IMR-90 (cell line): ENCODE data around the gene PHEX. TPM values are rescaled to one million over a fixed set of nuclear protein-coding genes. Genes with fewer than 3 reads are reported as not detected.

ENCODE experiments used
- ATAC-seq: fragments of 200-7000 bp; cut with Tn5 transposase; 2 replicates; pipeline ENCODE4 v1.9.1; 2020; ENCODE audit warnings: low read depth, mild to moderate bottlenecking, moderate library complexity
- BruUV-seq: library from RNA; stranded (reverse); fragments of 400-500 nt; replicated peaks from 2 replicates; lab custom pipeline; 2021; lab: Mats Ljungman, UMichigan
- CTCF ChIA-PET: fragments of 300-600 bp; formaldehyde crosslinking; extraction: SDS; loops from one replicate; lab custom pipeline; 2021; ENCODE audit warnings: antibody characterized with exemption; lab: Yijun Ruan, JAX
- POLR2A ChIA-PET: fragments of 300-600 bp; sonication (Branson Sonifier 250); formaldehyde crosslinking; loops from one replicate; lab custom pipeline; 2022; ENCODE audit warnings: antibody characterized with exemption; ENCODE audit not compliant: unreplicated experiment; lab: Charles Lee
- DNase-seq: peaks from one replicate; pipeline ENCODE4 v3.0.0; 2013
- H2AFZ ChIP-seq: replicated peaks from 2 replicates; pipeline ENCODE3; 2013; ENCODE audit warnings: low read length, mild to moderate bottlenecking; ENCODE audit not compliant: poor library complexity
- H2AK5ac ChIP-seq: 2 replicates; pipeline ENCODE4 v1.6.1; 2013; ENCODE audit warnings: low read depth, low read length, inconsistent platforms
- H2AK9ac ChIP-seq: replicated peaks from 2 replicates; pipeline ENCODE3; 2013; ENCODE audit warnings: mild to moderate bottlenecking, low read depth, low read length, moderate library complexity; ENCODE audit not compliant: poor library complexity
- H2BK120ac ChIP-seq: 2 replicates; pipeline ENCODE4 v1.6.1; 2013; ENCODE audit warnings: low read depth, low read length, inconsistent platforms
- H2BK15ac ChIP-seq: 3 replicates; pipeline ENCODE4 v1.6.1; 2013; ENCODE audit warnings: low read depth, low read length, inconsistent platforms
- H2BK20ac ChIP-seq: 2 replicates; pipeline ENCODE4 v1.6.1; 2013; ENCODE audit warnings: low read depth, mild to moderate bottlenecking, inconsistent platforms, low read length, moderate library complexity
- H2BK5ac ChIP-seq: 2 replicates; pipeline ENCODE4 v1.6.1; 2013; ENCODE audit warnings: mild to moderate bottlenecking, low read depth, low read length, inconsistent platforms; ENCODE audit not compliant: poor library complexity, severe bottlenecking
- H3K14ac ChIP-seq: replicated peaks from 2 replicates; pipeline ENCODE4 v1.6.1; 2013; ENCODE audit warnings: low read depth, low read length, inconsistent platforms
- H3K18ac ChIP-seq: 2 replicates; pipeline ENCODE4 v1.6.1; 2013; ENCODE audit warnings: low read depth, low read length, control low read depth
- H3K23ac ChIP-seq: 2 replicates; pipeline ENCODE4 v1.6.1; 2013; ENCODE audit warnings: low read depth, low read length, inconsistent platforms
- H3K27ac ChIP-seq: 2 replicates; pipeline ENCODE4 v1.5.1; 2013; ENCODE audit warnings: mild to moderate bottlenecking, control low read depth, low read length; ENCODE audit not compliant: insufficient read depth
- H3K27me3 ChIP-seq: 2 replicates; pipeline ENCODE4 v1.6.1; 2013; ENCODE audit warnings: low read length; ENCODE audit not compliant: control insufficient read depth, insufficient read depth
- H3K36me3 ChIP-seq: 2 replicates; pipeline ENCODE4 v1.6.1; 2013; ENCODE audit warnings: low read length, mixed read lengths; ENCODE audit not compliant: control insufficient read depth, insufficient read depth
- H3K4ac ChIP-seq: 2 replicates; pipeline ENCODE4 v1.6.1; 2013; ENCODE audit warnings: low read depth, low read length, inconsistent platforms
- H3K4me1 ChIP-seq: 2 replicates; pipeline ENCODE4 v1.6.1; 2013; ENCODE audit warnings: low read length, mixed read lengths; ENCODE audit not compliant: control insufficient read depth, insufficient read depth
- H3K4me2 ChIP-seq: 2 replicates; pipeline ENCODE4 v1.6.1; 2013; ENCODE audit warnings: low read depth, mild to moderate bottlenecking, control low read depth, low read length, moderate library complexity
- H3K4me3 ChIP-seq: 2 replicates; pipeline ENCODE4 v1.5.1; 2013; ENCODE audit warnings: low read depth, mild to moderate bottlenecking, control low read depth, low read length, moderate library complexity; ENCODE audit not compliant: insufficient read depth
- H3K56ac ChIP-seq: 2 replicates; pipeline ENCODE4 v1.6.1; 2013; ENCODE audit warnings: low read length, inconsistent platforms; ENCODE audit not compliant: insufficient read depth; ENCODE audit errors: extremely low read depth
- H3K79me1 ChIP-seq, 2 experiments: 2 replicates each; pipeline ENCODE4 v1.6.1; 2013; ENCODE audit warnings: low read length in 2 of 2, inconsistent platforms in 1 of 2, low read depth in 1 of 2
- H3K9ac ChIP-seq: 2 replicates; pipeline ENCODE4 v1.6.1; 2013; ENCODE audit warnings: low read depth, low read length, control low read depth
- H3K9me1 ChIP-seq: 2 replicates; pipeline ENCODE4 v1.6.1; 2013; ENCODE audit warnings: low read length, inconsistent platforms; ENCODE audit not compliant: insufficient read depth
- H3K9me3 ChIP-seq: 2 replicates; pipeline ENCODE4 v1.6.1; 2013; ENCODE audit warnings: low read length; ENCODE audit not compliant: control insufficient read depth, insufficient read depth
- H4K20me1 ChIP-seq: 2 replicates; pipeline ENCODE4 v1.6.1; 2013; ENCODE audit warnings: low read length, inconsistent platforms; ENCODE audit not compliant: insufficient read depth
- H4K5ac ChIP-seq: 2 replicates; pipeline ENCODE4 v1.6.1; 2013; ENCODE audit warnings: mild to moderate bottlenecking, low read depth, low read length, control low read depth
- H4K8ac ChIP-seq, 2 experiments: 2 replicates each; pipeline ENCODE4 v1.6.1; 2013; ENCODE audit warnings: low read depth in 2 of 2, low read length in 2 of 2, control low read depth in 1 of 2, inconsistent platforms in 1 of 2
- H4K91ac ChIP-seq: 2 replicates; pipeline ENCODE4 v1.6.1; 2013; ENCODE audit warnings: low read depth, low read length, inconsistent platforms; ENCODE audit not compliant: insufficient read depth
- CEBPB ChIP-seq: IDR thresholded peaks from 2 replicates; pipeline ENCODE4 v1.6.1; 2012; ENCODE audit warnings: low read depth, low read length, improper control_type of control experiment
- MAZ ChIP-seq: IDR thresholded peaks from 2 replicates; pipeline ENCODE4 v1.6.1; 2012; ENCODE audit warnings: low read depth, mild to moderate bottlenecking, low read length, improper control_type of control experiment, moderate library complexity, borderline replicate concordance
- RCOR1 ChIP-seq: IDR thresholded peaks from 2 replicates; pipeline ENCODE4 v1.6.1; 2012; ENCODE audit warnings: mild to moderate bottlenecking, low read length, improper control_type of control experiment; ENCODE audit not compliant: insufficient replicate concordance
- SMC3 ChIP-seq: fragments of 150-350 bp; IDR thresholded peaks from 2 replicates; pipeline ENCODE4 v1.6.1; 2016; ENCODE audit warnings: low read depth, mild to moderate bottlenecking, antibody characterized with exemption, low read length, moderate library complexity
- WGBS, 2 experiments: methylation state at CpG; one replicate each; pipeline versions ENCODE4 v1.1.5 to v1.1.7; 2013; ENCODE audit warnings: missing lambda C conversion rate in 2 of 2; ENCODE audit not compliant: insufficient read length in 1 of 2; ENCODE audit errors: extremely low coverage in 2 of 2; 5-methylcytosine and 5-hydroxymethylcytosine counted together
- dilution Hi-C: fragments of 300-500 bp; cut with HindIII; formaldehyde crosslinking; loops from one replicate; pipeline ENCODE4 v1.14.3; 2018; ENCODE audit warnings: low sequenced_read_pairs; ENCODE audit not compliant: unreplicated experiment
- in situ Hi-C: fragments of 300-500 bp; cut with MboI; formaldehyde crosslinking; loops from 3 replicates; pipeline ENCODE4 v1.14.3; 2019; ENCODE audit warnings: low sequenced_read_pairs, inconsistent platforms, mixed read lengths
- intact Hi-C: fragments of 100-400 bp; cut with micrococcal nuclease; formaldehyde crosslinking; loops from 2 replicates; pipeline ENCODE4 v1.10.0; 2022
- polyA plus RNA-seq, 3 experiments: library from polyadenylated mRNA; depleted of rRNA; stranded (reverse); fragments of >200 nt; gene quantifications; 2 replicates each; pipeline ENCODE4 v1.2.3, GENCODE V29; 2012; ENCODE audit warnings: low replicate concordance in 1 of 3
- total RNA-seq: library from RNA; depleted of rRNA; stranded (reverse); fragments of >200 nt; gene quantifications from 2 replicates; pipeline ENCODE4 v1.2.3, GENCODE V29; 2012
- TF ChIP-seq, protein P1 (sequence below): fragments of 150-350 bp; IDR thresholded peaks from 2 replicates; pipeline ENCODE4 v1.6.1; 2017; ENCODE audit warnings: mild to moderate bottlenecking, antibody characterized with exemption, low read length, low read depth
- TF ChIP-seq, protein P2 (sequence below): conservative IDR thresholded peaks from 2 replicates; pipeline ENCODE4 v1.5.1; 2012; ENCODE audit warnings: mild to moderate bottlenecking, low read depth, low read length, improper control_type of control experiment

PHEX gene
- total and polyA plus RNA-seq, 2 of the 4 experiments (the other 2 are of a cell fraction) = 0.10 to 0.18 TPM

DNA sequence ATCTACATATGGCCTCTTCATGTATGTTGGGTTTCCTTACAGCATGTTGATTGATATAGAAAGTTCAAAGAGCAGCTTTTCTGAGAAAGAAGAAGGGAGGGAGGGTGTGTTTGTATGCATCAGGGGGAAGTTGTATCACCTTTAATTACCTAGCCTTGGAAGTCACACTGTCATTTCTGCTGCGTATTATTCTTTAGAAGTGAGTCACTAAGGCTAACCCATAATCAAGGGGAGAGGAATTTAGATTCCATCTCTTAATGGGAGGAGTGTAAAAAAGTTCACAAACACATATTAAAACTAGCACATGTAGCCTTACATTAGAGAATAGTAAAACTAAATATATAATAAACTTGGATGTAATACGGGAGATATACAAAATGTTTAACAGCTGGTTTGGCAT, 154.0 kb downstream of the PHEX start:
- no peaks in the 10 kb centered on the region for H3K9me1 ChIP-seq
- H3K4me2 ChIP-seq = no peak overlapping the region
- no peak for TF ChIP-seq CEBPB
- TF ChIP-seq RCOR1 = no peak
- TF ChIP-seq MAZ = no peak
- TF ChIP-seq, protein P1, sequence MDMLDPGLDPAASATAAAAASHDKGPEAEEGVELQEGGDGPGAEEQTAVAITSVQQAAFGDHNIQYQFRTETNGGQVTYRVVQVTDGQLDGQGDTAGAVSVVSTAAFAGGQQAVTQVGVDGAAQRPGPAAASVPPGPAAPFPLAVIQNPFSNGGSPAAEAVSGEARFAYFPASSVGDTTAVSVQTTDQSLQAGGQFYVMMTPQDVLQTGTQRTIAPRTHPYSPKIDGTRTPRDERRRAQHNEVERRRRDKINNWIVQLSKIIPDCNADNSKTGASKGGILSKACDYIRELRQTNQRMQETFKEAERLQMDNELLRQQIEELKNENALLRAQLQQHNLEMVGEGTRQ = no peak
- TF ChIP-seq SMC3 = no peak
- TF ChIP-seq, protein P2, sequence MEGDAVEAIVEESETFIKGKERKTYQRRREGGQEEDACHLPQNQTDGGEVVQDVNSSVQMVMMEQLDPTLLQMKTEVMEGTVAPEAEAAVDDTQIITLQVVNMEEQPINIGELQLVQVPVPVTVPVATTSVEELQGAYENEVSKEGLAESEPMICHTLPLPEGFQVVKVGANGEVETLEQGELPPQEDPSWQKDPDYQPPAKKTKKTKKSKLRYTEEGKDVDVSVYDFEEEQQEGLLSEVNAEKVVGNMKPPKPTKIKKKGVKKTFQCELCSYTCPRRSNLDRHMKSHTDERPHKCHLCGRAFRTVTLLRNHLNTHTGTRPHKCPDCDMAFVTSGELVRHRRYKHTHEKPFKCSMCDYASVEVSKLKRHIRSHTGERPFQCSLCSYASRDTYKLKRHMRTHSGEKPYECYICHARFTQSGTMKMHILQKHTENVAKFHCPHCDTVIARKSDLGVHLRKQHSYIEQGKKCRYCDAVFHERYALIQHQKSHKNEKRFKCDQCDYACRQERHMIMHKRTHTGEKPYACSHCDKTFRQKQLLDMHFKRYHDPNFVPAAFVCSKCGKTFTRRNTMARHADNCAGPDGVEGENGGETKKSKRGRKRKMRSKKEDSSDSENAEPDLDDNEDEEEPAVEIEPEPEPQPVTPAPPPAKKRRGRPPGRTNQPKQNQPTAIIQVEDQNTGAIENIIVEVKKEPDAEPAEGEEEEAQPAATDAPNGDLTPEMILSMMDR = no peak
- H2BK5ac ChIP-seq = no peak overlapping the region
- H3K4me1 ChIP-seq = no peaks in the 10 kb centered on the region
- no peak overlapping the region for H3K27ac ChIP-seq
- H2AK9ac ChIP-seq = no peak overlapping the region
- H3K4me3 ChIP-seq = no peak overlapping the region
- no peak overlapping the region for H4K91ac ChIP-seq
- ATAC-seq = no peak
- H4K8ac ChIP-seq = no peak overlapping the region
- H4K5ac ChIP-seq = no peak overlapping the region
- H3K14ac ChIP-seq = no peak overlapping the region
- no peak overlapping the region for H3K18ac ChIP-seq
- H2BK15ac ChIP-seq = no peak overlapping the region
- no peak overlapping the region for H2BK120ac ChIP-seq
- intact Hi-C loops = no loop called here
- in situ Hi-C loops = no loop called here
- H4K20me1 ChIP-seq = no peaks in the 10 kb centered on the region
- H3K79me1 ChIP-seq = no peaks in the 10 kb centered on the region
- H3K9me3 ChIP-seq = no peaks in the 10 kb centered on the region
- DNase-seq = no peak
- no peak overlapping the region for H2AK5ac ChIP-seq
- POLR2A ChIA-PET = no interaction called here
- no peak overlapping the region for H3K9ac ChIP-seq
- BruUV-seq = no TSS peak
- dilution Hi-C loops = no loop called here
- no peak overlapping the region for H3K23ac ChIP-seq
- H2AFZ ChIP-seq = no peak overlapping the region
- no peak overlapping the region for H3K4ac ChIP-seq
- no peak overlapping the region for H2BK20ac ChIP-seq
- H3K27me3 ChIP-seq = no peaks in the 10 kb centered on the region; the same call in 1 of the 2 replicates
- H3K36me3 ChIP-seq = no peaks in the 10 kb centered on the region
- WGBS, 2 experiments = no CpG with 5 or more reads among the region's 2 CpGs
- CTCF ChIA-PET = no interaction called here
- no peak overlapping the region for H3K56ac ChIP-seq
